Measurements from ENCODE around the gene WASF1.

WASF1 gene

GRCh38 chr6:110179406-110180227, at the start of gene WASF1:
TSS of gene WASF1 (minus strand) at chr6:110179670. CDS start at chr6:110127601, 52,069 bp downstream.
- peak; percentile 77 to 81 for DNase-seq (ENCODE audit: low read depth in 2 of 2)

- no peak for DNase-seq (ENCODE audit: low read depth in 2 of 2)
These were observed 46.8 kb upstream of the WASF1 start for GRCh38 chr6:110226261-110226660.

- DNase-seq (ENCODE audit: low read depth in 2 of 2) = no peak
These were observed 42.3 kb upstream of the WASF1 start for GRCh38 chr6:110221738-110222137.

GRCh38 chr6:110217266-110217665, 37.8 kb upstream of the WASF1 start:
- DNase-seq (ENCODE audit: low read depth in 2 of 2) = no peak

GRCh38 chr6:110216140-110216539, 36.7 kb upstream of the WASF1 start:
- no peak for DNase-seq (ENCODE audit: low read depth in 2 of 2)

- no peak for DNase-seq (ENCODE audit: low read depth in 2 of 2)
These were observed 34.9 kb upstream of the WASF1 start for GRCh38 chr6:110214338-110214737.

GRCh38 chr6:110211753-110212152, 32.3 kb upstream of the WASF1 start:
- no peak for DNase-seq (ENCODE audit: low read depth in 2 of 2)

- no peak for DNase-seq (ENCODE audit: low read depth in 2 of 2)
These were observed 28.2 kb upstream of the WASF1 start for GRCh38 chr6:110207652-110208051.

GRCh38 chr6:110201151-110201884, 21.8 kb upstream of the WASF1 start:
- DNase-seq (ENCODE audit: low read depth in 2 of 2) = no peak

GRCh38 chr6:110198561-110198960, 19.1 kb upstream of the WASF1 start:
- DNase-seq (ENCODE audit: low read depth in 2 of 2) = no peak

- DNase-seq (ENCODE audit: low read depth in 2 of 2) = no peak
These were observed 17.4 kb upstream of the WASF1 start for GRCh38 chr6:110196874-110197273.

- no peak for DNase-seq (ENCODE audit: low read depth in 2 of 2)
These were observed 16.2 kb upstream of the WASF1 start for GRCh38 chr6:110195639-110196038.

GRCh38 chr6:110191477-110191876, 12.0 kb upstream of the WASF1 start:
- no peak for DNase-seq (ENCODE audit: low read depth in 2 of 2)

GRCh38 chr6:110190726-110191125, 11.3 kb upstream of the WASF1 start:
- no peak for DNase-seq (ENCODE audit: low read depth in 2 of 2)

GRCh38 chr6:110188791-110189190, 9.3 kb upstream of the WASF1 start:
- no peak for DNase-seq (ENCODE audit: low read depth in 2 of 2)

GRCh38 chr6:110185879-110186278, 6.4 kb upstream of the WASF1 start:
- DNase-seq (ENCODE audit: low read depth in 2 of 2) = no peak

- DNase-seq (ENCODE audit: low read depth in 2 of 2) = no peak
These were observed 3.9 kb upstream of the WASF1 start for GRCh38 chr6:110183292-110183885.

- no peak for DNase-seq (ENCODE audit: low read depth in 2 of 2)
These were observed 1.9 kb upstream of the WASF1 start for GRCh38 chr6:110181131-110182030.

- peak in 1 of 2 donors; percentile 20 for DNase-seq (ENCODE audit: low read depth in 2 of 2)
These were observed 948 bp upstream of the WASF1 start, which contains the start of gene CDC40 for GRCh38 chr6:110180228-110181008. TSS of gene CDC40 (plus strand) at chr6:110180427. CDS start at chr6:110180445, 18 bp downstream.

- peak; percentile 19 to 36 for DNase-seq (ENCODE audit: low read depth in 2 of 2)
These were observed 654 bp downstream of the WASF1 start for GRCh38 chr6:110178626-110179405.
